ENCODE results near the gene RASA3. TPM values are rescaled to one million over a fixed set of nuclear protein-coding genes. Genes with fewer than 3 reads are reported as not detected.

RASA3 gene
- total and polyA plus RNA-seq, 2 donors (not counting 3 experiments of a cell fraction or from before 2014, with no cell fraction given): 26.5 to 53.8 TPM

DNA sequence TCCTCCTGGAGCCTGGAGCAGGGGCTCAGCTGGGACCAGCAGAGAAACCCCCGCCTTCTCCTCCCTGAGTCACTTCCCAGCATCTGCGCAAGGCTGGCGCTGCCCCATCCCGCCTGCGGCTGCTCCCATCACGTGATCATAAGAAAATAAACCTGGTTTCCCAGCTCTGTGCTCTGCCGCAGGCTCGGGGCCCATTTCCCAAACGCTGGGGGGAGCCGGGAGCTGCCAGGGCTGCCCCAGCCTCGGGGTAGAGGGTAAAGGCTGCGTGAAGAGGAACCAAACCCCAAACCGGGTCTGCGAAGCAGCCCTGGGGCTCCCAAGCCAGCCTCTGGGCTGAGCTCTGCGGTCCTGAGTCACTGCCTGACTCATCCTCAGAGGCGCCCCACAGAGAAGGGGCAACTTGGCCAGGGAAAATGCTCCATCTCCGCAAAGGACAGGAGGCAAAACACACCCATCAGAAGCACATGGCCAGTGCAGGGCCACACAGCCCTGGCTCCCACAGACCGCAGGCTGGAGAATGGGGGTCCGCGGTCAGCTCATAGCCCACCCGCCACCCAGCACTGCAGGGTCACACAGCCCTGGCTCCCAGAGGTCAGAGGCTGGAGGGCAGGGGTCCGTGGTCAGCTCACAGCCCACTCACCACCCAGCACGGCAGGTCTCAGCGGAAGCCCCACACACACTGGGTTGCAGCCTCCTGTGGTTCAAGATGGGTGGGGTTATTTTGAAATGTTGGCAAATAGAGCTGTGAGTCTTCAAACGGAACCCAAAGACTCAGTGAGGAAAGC, 67.1 kb downstream of the RASA3 start:
- no TSS peak for BruUV-seq (replicated peaks)
- no peaks in the 10 kb centered on the region for H4K20me1 ChIP-seq (replicated peaks; ENCODE audit: control insufficient read depth, extremely low read depth, insufficient read depth, low read length)
- no peak overlapping the region for H2AFZ ChIP-seq (ENCODE audit: low read depth, low read length)
- FAIRE-seq (peak; percentile 95), DNase-seq (ENCODE audit: low read depth, low spot score) (peak; percentile 96)
- ChIA-PET CTCF (interaction anchor here (0.8 to 2.1 kb wide), 10 partner anchors 8 to 157 kb away, joined by 3 to 9 read pairs (median 4); no protein-coding TSS in a partner anchor), POLR2A (interaction anchor here (1.6 kb wide), 1 partner anchor 53 kb away, joined by 11 read pairs; no protein-coding TSS in a partner anchor)
- H3K4me3 ChIP-seq (replicated peaks in 1 of 3; ENCODE audit: insufficient read depth in 1 of 3, low read depth in 1 of 3, low read length in 3 of 3): no peak overlapping the region
- intact Hi-C loops (cut with micrococcal nuclease) (loop anchor here (1.0 to 2.0 kb wide), 5 partner anchors 31 to 161 kb away; no protein-coding TSS in a partner anchor), dilution Hi-C loops (cut with MboI; ENCODE audit: extremely low pct_ligation_motif_present, low sequenced_read_pairs) (no loop called here)
- no peaks in the 10 kb centered on the region for H3K27me3 ChIP-seq (ENCODE audit: control insufficient read depth in 2 of 2, insufficient read depth in 2 of 2, low read length in 2 of 2)
- no peaks in the 10 kb centered on the region for H3K9me3 ChIP-seq (replicated peaks; ENCODE audit: control insufficient read depth, insufficient read depth, low read length)
- TF ChIP-seq GATA2 (IDR thresholded peaks at IDR 0.05; ENCODE audit: insufficient read depth, insufficient read length, low read depth, low read length) (no peak), FOS (IDR thresholded peaks at IDR 0.05; ENCODE audit: borderline replicate concordance, insufficient read depth, low read length) (peak; percentile 95), JUN (IDR thresholded peaks at IDR 0.05; ENCODE audit: borderline replicate concordance, insufficient read depth, insufficient read length, low read depth) (peak; percentile 77), EZH2 (IDR thresholded peaks at IDR 0.05; ENCODE audit: borderline replicate concordance, low read depth, low read length, severe bottlenecking) (no peak), POLR2AphosphoS5 (IDR thresholded peaks at IDR 0.05; ENCODE audit: insufficient read depth, low read depth, low read length) (peak; percentile 74), POLR2A (IDR thresholded peaks at IDR 0.05; ENCODE audit: low read depth, low read length) (peak; percentile 51), MYC (IDR thresholded peaks at IDR 0.05; ENCODE audit: low read depth, low read length) (peak; percentile 99)
- TF ChIP-seq, protein P1, sequence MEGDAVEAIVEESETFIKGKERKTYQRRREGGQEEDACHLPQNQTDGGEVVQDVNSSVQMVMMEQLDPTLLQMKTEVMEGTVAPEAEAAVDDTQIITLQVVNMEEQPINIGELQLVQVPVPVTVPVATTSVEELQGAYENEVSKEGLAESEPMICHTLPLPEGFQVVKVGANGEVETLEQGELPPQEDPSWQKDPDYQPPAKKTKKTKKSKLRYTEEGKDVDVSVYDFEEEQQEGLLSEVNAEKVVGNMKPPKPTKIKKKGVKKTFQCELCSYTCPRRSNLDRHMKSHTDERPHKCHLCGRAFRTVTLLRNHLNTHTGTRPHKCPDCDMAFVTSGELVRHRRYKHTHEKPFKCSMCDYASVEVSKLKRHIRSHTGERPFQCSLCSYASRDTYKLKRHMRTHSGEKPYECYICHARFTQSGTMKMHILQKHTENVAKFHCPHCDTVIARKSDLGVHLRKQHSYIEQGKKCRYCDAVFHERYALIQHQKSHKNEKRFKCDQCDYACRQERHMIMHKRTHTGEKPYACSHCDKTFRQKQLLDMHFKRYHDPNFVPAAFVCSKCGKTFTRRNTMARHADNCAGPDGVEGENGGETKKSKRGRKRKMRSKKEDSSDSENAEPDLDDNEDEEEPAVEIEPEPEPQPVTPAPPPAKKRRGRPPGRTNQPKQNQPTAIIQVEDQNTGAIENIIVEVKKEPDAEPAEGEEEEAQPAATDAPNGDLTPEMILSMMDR (IDR thresholded peaks at IDR 0.05; ENCODE audit: extremely low read depth in 1 of 2, insufficient read depth in 1 of 2, low read depth in 1 of 2, low read length in 2 of 2): no peak
- TF ChIP-seq, protein P2, sequence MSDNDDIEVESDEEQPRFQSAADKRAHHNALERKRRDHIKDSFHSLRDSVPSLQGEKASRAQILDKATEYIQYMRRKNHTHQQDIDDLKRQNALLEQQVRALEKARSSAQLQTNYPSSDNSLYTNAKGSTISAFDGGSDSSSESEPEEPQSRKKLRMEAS (IDR thresholded peaks at IDR 0.05; ENCODE audit: insufficient read depth, insufficient read length): peak; percentile 85
- peaks cover 51% of the 10 kb centered on the region for H3K4me1 ChIP-seq (ENCODE audit: control insufficient read depth, extremely low read depth, insufficient read depth, low read length)
- H3K27ac ChIP-seq (ENCODE audit: insufficient read depth, low read depth, low read length): peak overlapping the region; percentile 95
- peak overlapping the region; percentile 55 for H3K4me2 ChIP-seq (ENCODE audit: insufficient read depth, low read length)
- peaks cover 70% of the 10 kb centered on the region for H3K79me2 ChIP-seq (ENCODE audit: control insufficient read depth, insufficient read depth, low read length)
- peak overlapping the region; percentile 82 for H3K9ac ChIP-seq (replicated peaks; ENCODE audit: extremely low read depth, insufficient read depth, low read length)
- H3K36me3 ChIP-seq (ENCODE audit: control insufficient read depth in 2 of 2, extremely low read depth in 1 of 2, insufficient read depth in 2 of 2, low read length in 2 of 2): no peaks in the 10 kb centered on the region
- H3K9me1 ChIP-seq (replicated peaks; ENCODE audit: control insufficient read depth, extremely low read depth, insufficient read depth, low read length): no peaks in the 10 kb centered on the region

Measured in endothelial cell of umbilical vein (primary cell).